UCSD-AML1 (cell line): Measurements from ENCODE around the gene ATRN.

ENCODE experiments used
- DNase-seq: peaks from one replicate; lab custom pipeline; 2025; ENCODE audit not compliant: unreplicated experiment; lab: John Stamatoyannopoulos, UW

ATRN gene

GRCh38 chr20:3692706-3693294 is 222.0 kb downstream of the ATRN start:
- DNase-seq: no peak

GRCh38 chr20:3693376-3693775 is 222.6 kb downstream of the ATRN start:
- no peak for DNase-seq

GRCh38 chr20:3694864-3695263 is 224.0 kb downstream of the ATRN start:
- no peak for DNase-seq

GRCh38 chr20:3696200-3696599 is 225.4 kb downstream of the ATRN start:
- no peak for DNase-seq

GRCh38 chr20:3696745-3697587 is 226.1 kb downstream of the ATRN start:
- no peak for DNase-seq

- no peak for DNase-seq
These were observed 226.9 kb downstream of the ATRN start for GRCh38 chr20:3697588-3698305.

GRCh38 chr20:3698591-3699001 is 227.8 kb downstream of the ATRN start:
- no peak for DNase-seq

GRCh38 chr20:3699037-3699436 is 228.2 kb downstream of the ATRN start:
- DNase-seq: no peak
